ENCODE measurements around the gene SLC25A17.
"Not testable (repeated sequence)": the region's sequence is repeated elsewhere in the genome, so short reads cannot be mapped to it uniquely, and the experiment has no call there.

SLC25A17 gene

DNA sequence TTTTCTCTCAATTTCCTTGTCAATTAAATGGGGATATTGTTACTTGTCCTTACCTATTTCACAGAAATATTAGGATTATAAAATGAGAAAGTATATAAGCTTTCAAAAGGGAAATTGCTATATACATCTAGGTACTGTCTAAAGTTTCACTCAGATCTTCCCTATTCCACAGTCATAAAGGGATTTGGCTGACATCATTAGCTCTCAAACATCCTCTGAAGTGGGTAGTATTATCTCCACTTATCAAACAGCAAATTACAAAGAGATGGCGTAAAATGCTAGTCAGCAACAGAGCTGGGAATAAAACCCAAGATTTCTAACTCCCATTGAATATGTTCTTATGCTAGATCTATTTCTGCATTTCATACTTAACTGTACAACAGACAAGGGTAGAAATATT lies 50.9 kb downstream of the SLC25A17 start:
- no peak for DNase-seq (ENCODE audit: extremely low read depth, low read depth)
- TF ChIP-seq, protein P1, sequence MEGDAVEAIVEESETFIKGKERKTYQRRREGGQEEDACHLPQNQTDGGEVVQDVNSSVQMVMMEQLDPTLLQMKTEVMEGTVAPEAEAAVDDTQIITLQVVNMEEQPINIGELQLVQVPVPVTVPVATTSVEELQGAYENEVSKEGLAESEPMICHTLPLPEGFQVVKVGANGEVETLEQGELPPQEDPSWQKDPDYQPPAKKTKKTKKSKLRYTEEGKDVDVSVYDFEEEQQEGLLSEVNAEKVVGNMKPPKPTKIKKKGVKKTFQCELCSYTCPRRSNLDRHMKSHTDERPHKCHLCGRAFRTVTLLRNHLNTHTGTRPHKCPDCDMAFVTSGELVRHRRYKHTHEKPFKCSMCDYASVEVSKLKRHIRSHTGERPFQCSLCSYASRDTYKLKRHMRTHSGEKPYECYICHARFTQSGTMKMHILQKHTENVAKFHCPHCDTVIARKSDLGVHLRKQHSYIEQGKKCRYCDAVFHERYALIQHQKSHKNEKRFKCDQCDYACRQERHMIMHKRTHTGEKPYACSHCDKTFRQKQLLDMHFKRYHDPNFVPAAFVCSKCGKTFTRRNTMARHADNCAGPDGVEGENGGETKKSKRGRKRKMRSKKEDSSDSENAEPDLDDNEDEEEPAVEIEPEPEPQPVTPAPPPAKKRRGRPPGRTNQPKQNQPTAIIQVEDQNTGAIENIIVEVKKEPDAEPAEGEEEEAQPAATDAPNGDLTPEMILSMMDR (IDR thresholded peaks at IDR 0.05; ENCODE audit: low read depth, low read length): no peak

DNA sequence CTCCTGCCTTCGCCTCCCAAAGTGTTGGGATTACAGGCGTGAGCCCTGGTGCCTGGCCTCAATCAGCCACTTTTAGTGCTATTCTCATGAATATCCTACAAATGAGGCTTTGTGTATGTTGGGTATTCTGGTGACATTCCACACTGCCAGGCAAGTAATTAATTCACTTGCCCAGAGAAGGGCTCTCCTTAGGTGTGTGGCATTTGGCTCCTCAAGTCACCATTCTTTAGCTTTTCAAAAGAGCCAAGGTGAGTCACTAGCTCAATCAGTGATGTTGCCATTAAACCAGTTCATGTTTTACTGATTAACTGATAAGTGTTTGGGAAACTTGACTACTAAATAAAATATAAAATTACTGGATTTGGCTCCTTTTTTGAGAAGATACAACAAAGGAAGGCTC lies 52.2 kb downstream of the SLC25A17 start:
- DNase-seq (ENCODE audit: extremely low read depth, low read depth): no peak
- TF ChIP-seq, protein P1 (IDR thresholded peaks at IDR 0.05; ENCODE audit: low read depth, low read length): no peak

DNA sequence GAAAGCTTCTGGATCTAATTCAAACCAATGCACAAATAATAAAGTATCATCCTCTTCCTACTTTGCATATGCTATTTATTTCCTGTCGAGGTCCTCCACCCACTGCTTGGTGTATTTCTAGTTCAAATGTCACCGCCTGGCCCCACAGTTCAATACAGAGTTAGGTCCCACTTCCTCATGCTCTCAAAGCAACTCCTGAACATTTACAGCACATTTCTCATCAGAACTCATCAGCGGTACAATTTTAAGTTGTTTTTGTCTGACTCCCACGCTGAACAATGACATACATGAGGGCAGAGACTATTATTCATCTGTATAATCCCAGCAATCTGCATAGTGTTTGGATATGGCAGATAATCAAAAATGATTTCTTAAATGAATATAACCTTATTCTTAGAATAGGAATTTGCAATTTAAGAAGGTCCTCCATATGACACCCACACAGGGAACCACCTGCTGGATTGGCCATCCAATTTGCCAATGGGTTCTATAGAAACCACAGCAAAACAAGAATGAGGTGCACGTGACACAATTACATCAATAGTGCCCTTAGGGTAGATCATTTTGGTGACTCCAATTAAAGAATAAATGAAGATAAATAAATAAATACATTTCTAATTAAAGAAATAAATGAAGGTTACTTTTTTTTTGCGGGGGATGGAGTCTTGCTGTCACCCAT lies 54.2 kb downstream of the SLC25A17 start:
- DNase-seq (ENCODE audit: extremely low read depth, low read depth): no peak
- TF ChIP-seq, protein P1 (IDR thresholded peaks at IDR 0.05; ENCODE audit: low read depth, low read length): no peak

DNA sequence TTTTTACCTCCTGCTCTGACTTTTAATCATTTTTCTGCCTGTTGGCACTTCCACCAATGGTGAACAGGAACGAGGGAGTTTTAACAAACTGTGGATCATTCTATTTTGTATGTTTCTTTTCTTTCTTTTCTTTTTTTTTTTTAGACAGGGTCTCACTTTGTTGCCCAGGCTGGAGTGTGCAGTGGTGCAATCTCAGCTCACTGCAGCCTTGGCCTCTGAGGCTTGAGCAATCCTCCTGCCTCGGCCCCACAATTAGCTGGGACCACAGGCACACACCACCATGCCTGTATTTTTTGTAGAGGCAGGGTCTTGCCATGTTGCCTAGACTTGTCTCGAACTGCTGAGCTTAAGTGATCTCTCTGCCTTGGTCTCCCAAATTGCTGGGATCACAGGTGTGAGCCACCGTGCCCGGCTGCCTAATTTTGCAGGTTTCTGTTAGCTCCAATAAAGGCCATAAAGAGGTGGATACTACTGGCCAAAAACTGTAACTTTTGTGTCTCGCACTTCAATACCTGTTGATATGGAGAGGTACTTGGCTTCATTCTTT lies 59.8 kb downstream of the SLC25A17 start:
- TF ChIP-seq, protein P1 (IDR thresholded peaks at IDR 0.05; ENCODE audit: low read depth, low read length): no peak
- no peak for DNase-seq (ENCODE audit: extremely low read depth, low read depth)

DNA sequence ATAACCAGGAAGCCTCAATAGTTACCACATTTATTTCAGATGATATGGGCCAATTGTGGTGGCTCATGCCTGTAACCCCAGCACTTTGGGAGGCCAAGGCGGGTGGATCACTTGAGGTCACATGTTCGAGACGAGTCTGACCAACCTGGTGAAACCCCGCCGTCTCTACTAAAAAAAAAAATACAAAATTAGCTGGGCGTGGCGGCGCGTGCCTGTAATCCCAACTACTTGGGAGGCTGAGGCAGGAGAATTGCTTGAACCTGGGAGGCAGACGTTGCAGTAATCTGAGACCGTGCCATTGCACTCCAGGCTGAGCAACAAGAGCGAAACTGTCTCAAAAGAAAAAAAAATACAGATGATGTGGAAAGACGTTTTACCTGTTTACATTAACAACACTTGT lies 60.3 kb downstream of the SLC25A17 start:
- DNase-seq (ENCODE audit: extremely low read depth, low read depth): not testable (repeated sequence)

DNA sequence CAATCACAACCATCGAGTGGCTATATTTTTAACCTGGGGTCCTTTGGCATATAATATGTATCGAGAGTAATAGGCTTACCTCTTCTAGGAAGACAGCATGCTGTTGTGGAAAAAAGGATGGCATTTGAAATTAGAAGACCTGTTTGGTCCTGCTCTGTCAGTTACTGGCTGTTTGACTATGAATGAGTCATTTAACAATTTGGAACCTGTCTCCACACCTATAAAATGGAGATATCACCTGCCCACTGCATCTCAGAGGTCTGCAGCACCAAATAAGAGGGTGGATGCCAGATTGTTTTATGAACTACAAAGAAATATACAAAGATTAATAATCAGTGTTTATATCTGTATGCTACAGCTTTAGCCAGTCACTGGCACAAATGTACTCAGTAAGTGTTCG lies 60.8 kb downstream of the SLC25A17 start:
- DNase-seq (ENCODE audit: extremely low read depth, low read depth): no peak
- TF ChIP-seq, protein P1 (IDR thresholded peaks at IDR 0.05; ENCODE audit: low read depth, low read length): no peak

DNA sequence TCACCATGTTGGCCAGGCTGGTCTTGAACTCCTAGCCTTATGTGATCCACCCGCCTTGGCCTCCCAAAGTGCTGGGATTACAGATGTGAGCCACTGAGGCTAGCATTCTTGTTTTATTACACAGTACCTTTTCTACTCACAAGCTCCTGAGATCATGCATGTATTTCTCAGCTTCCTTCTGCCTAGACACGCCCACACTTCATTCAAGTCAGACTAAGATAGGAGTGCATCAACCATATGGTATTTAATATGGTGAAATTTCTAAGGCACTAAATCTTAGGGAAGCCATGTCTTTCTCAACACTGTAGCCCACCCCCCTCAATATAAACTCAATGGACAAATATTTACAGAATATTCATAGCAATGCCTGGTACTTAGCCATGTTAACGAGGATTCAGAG lies 62.1 kb downstream of the SLC25A17 start:
- no peak for DNase-seq (ENCODE audit: extremely low read depth, low read depth)

More for the DNA sequence above, 62.1 kb downstream of the SLC25A17 start:
- TF ChIP-seq, protein P1 (IDR thresholded peaks at IDR 0.05; ENCODE audit: low read depth, low read length): no peak
